22Rv1 (cell line): ENCODE results near the gene ATP11A.

Experiments
- CTCF ChIP-seq: fragments of 450-650 bp; IDR thresholded peaks from 2 replicates; pipeline ENCODE4 v1.5.1; 2017; ENCODE audit warnings: mild to moderate bottlenecking
- ZFX ChIP-seq: fragments of 450-650 bp; IDR thresholded peaks from 2 replicates; pipeline ENCODE4 v1.6.1; 2017; ENCODE audit warnings: antibody characterized with exemption, borderline replicate concordance

- no peak for TF ChIP-seq CTCF
- no peak for TF ChIP-seq ZFX
Observed at GRCh38 chr13:112686364-112686763, 3.5 kb upstream of the ATP11A start.
